Spleen (tissue), 11 donors: Measurements from ENCODE around the gene ZEB1. TPM values are rescaled to one million over a fixed set of nuclear protein-coding genes. Genes with fewer than 3 reads are reported as not detected.

Experiments
- DNase-seq: peaks from one replicate; pipeline ENCODE4 v3.0.0-alpha.2; 2020
- H3K27ac ChIP-seq, 8 donors: fragments of 200-600 bp; sonication (generic) in 7 of 8; 1 replicate in 4 of 8; 2 replicates in 4 of 8; pipeline versions ENCODE4 v1.5.0 to v1.8.0; 2016 to 2021; ENCODE audit warnings: inconsistent platforms in 4 of 8, mild to moderate bottlenecking in 4 of 8, moderate library complexity in 1 of 8
- H3K27me3 ChIP-seq, 7 donors: fragments of 200-600 bp; sonication (generic) in 6 of 7; replicated peaks in 1 of 7; 1 replicate in 4 of 7; 2 replicates in 3 of 7; pipeline versions ENCODE4 v1.5.0 to v1.8.0; 2016 to 2021; ENCODE audit warnings: inconsistent platforms in 3 of 7, mild to moderate bottlenecking in 1 of 7
- H3K36me3 ChIP-seq, 6 donors: fragments of 200-600 bp; sonication (generic) in 5 of 6; 1 replicate in 4 of 6; 2 replicates in 2 of 6; pipeline versions ENCODE4 v1.5.0 to v1.8.0; 2016 to 2021; ENCODE audit warnings: inconsistent platforms in 2 of 6
- H3K4me1 ChIP-seq, 6 donors: fragments of 200-600 bp; sonication (generic) in 5 of 6; 1 replicate in 3 of 6; 2 replicates in 3 of 6; pipeline versions ENCODE4 v1.5.0 to v1.8.0; 2016 to 2021; ENCODE audit warnings: inconsistent platforms in 3 of 6
- H3K4me3 ChIP-seq, 8 donors: fragments of 200-600 bp; sonication (generic) in 7 of 8; 1 replicate in 4 of 8; 2 replicates in 4 of 8; pipeline versions ENCODE4 v1.5.0 to v1.8.0; 2016 to 2021; ENCODE audit warnings: inconsistent platforms in 4 of 8, mild to moderate bottlenecking in 4 of 8, moderate library complexity in 2 of 8
- H3K9me3 ChIP-seq, 8 donors: fragments of 200-600 bp; sonication (generic) in 7 of 8; 1 replicate in 4 of 8; 2 replicates in 4 of 8; pipeline versions ENCODE4 v1.5.0 to v1.8.0; 2016 to 2021; ENCODE audit warnings: inconsistent platforms in 4 of 8
- POLR2A ChIP-seq, 3 donors: fragments of 450-650 bp; IDR thresholded peaks; one replicate each; pipeline ENCODE4 v1.5.1; 2017; ENCODE audit warnings: antibody characterized with exemption in 3 of 3, mild to moderate bottlenecking in 1 of 3
- POLR2AphosphoS5 ChIP-seq, 3 donors: sonication (generic); formaldehyde crosslinking; IDR thresholded peaks; one replicate each; pipeline ENCODE4 v1.5.1; 2017; ENCODE audit warnings: antibody characterized with exemption in 3 of 3
- WGBS, 5 donors: extraction: QIAGEN DNeasy Blood & Tissue Kit in 3 of 5; methylation state at CpG; one replicate each; pipeline versions ENCODE4 v1.1.5 to v1.1.7; 2013 to 2018; 5-methylcytosine and 5-hydroxymethylcytosine counted together
- intact Hi-C: fragments of 100-400 bp; cut with DNase I; formaldehyde crosslinking; loops from one replicate; pipeline ENCODE4 v1.15.0; 2023; ENCODE audit warnings: low total_unique reads
- polyA plus RNA-seq, 3 donors: library from polyadenylated mRNA; stranded (reverse); fragments of 200-250 nt; gene quantifications; one replicate each; pipeline ENCODE4 v1.2.1, GENCODE V29; 2013
- total RNA-seq, 7 donors: library from RNA; depleted of rRNA in 3 of 7; stranded (reverse); fragments of >200 nt in 3 of 7; fragmentation: NEBNext Ultra II Directional in 4 of 7; extraction: Animal tissue kit (Norgen Biotek cat#: 25700) in 4 of 7; gene quantifications; one replicate each; pipeline versions ENCODE4 v1.1.0 to v1.2.1, GENCODE V29; 2016 to 2021
- TF ChIP-seq, protein P1 (sequence below), 11 experiments: fragments of 200-600 bp in 7 of 11; fragments of 450-650 bp in 4 of 11; sonication (generic) in 4 of 11; IDR thresholded peaks in 8 of 11; conservative IDR thresholded peaks in 3 of 11; 1 replicate in 7 of 11; 2 replicates in 4 of 11; pipeline versions ENCODE4 v1.4.0 to v1.8.0; 2016 to 2021; ENCODE audit warnings: antibody characterized with exemption in 11 of 11, inconsistent platforms in 4 of 11, mild to moderate bottlenecking in 1 of 11
- donor health status: healthy with polysubstance abuse.
- donor health status: DM: no; HTN: no; CAD: no; lungs with moderate emphysema.
- donor health status: DM: no; HTN: no; CAD: no.
- donor health status: Bipolar disorder and iron deficiency.
- donor health status: healthy.
- donor health status: DM: no; HTN: no; CAD: no.
- donor health status: DM: yes; HTN: yes; CAD: no.

The ZEB1 gene
- total and polyA plus RNA-seq, 10 donors: 6.6 to 51.8 (median 44.6) TPM

DNA sequence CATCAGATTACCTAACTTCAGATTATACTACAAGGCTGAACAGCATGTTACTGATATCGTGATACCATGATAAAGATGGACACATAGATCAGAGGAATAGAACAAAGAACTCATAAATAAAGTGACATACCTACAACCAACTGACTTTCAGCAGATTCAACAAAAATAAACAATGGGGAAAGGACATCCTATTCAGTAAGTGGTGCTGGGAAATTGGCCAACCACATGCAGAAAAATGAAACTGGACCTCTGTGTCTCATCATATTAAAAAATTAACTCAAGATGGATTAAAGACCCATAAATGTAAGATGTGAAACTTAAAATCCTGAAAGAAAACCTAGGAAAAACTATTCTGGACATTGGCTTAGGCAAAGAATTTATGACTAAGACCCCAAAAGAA is 158.6 kb downstream of the ZEB1 start:
- Histone ChIP-seq H3K36me3 (no peaks in the 10 kb centered on the region), H3K27me3 (no peaks in the 10 kb centered on the region), H3K4me3 (no peak overlapping the region), H3K4me1 (no peaks in the 10 kb centered on the region), H3K9me3 (peaks cover 3 to 29% (median 14%) of the 10 kb centered on the region in 8 donors), H3K27ac (no peak overlapping the region)
- 64 to 90% (median 79%) methylated on average over 1 of the region's 1 CpG for WGBS, 5 donors
- no peak for DNase-seq
- intact Hi-C loops: no loop called here
- TF ChIP-seq, protein P1, sequence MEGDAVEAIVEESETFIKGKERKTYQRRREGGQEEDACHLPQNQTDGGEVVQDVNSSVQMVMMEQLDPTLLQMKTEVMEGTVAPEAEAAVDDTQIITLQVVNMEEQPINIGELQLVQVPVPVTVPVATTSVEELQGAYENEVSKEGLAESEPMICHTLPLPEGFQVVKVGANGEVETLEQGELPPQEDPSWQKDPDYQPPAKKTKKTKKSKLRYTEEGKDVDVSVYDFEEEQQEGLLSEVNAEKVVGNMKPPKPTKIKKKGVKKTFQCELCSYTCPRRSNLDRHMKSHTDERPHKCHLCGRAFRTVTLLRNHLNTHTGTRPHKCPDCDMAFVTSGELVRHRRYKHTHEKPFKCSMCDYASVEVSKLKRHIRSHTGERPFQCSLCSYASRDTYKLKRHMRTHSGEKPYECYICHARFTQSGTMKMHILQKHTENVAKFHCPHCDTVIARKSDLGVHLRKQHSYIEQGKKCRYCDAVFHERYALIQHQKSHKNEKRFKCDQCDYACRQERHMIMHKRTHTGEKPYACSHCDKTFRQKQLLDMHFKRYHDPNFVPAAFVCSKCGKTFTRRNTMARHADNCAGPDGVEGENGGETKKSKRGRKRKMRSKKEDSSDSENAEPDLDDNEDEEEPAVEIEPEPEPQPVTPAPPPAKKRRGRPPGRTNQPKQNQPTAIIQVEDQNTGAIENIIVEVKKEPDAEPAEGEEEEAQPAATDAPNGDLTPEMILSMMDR (IDR thresholded peaks at IDR 0.05 in 8 of 11, conservative IDR thresholded peaks at IDR 0.05 in 3 of 11): no peak
- TF ChIP-seq POLR2AphosphoS5 (IDR thresholded peaks at IDR 0.05): no peak
- no peak for TF ChIP-seq POLR2A (IDR thresholded peaks at IDR 0.05)

DNA sequence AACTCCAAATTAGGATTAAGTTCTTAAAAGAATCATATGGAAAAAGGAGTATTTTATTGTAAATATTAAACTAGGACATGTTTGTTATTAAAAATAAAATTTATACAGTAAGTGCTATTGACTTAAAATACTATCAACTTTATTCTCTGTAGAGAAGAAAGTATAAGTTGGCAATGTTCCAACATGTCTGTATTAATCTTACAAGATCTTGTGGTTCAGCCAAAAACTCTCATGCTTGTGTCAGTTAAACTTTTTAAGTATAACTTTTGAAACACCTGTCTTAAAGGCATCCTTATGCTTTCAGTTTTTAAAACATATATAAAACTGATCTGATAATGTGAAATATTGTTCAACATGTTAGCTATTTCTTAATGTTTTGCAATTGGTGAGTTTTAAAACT is 160.7 kb downstream of the ZEB1 start:
- H3K4me1 ChIP-seq: no peaks in the 10 kb centered on the region
- no peak for DNase-seq
- TF ChIP-seq POLR2AphosphoS5 (IDR thresholded peaks at IDR 0.05) (no peak), POLR2A (IDR thresholded peaks at IDR 0.05) (no peak)
- TF ChIP-seq, protein P1 (IDR thresholded peaks at IDR 0.05 in 8 of 11, conservative IDR thresholded peaks at IDR 0.05 in 3 of 11): no peak
- no peak overlapping the region for H3K4me3 ChIP-seq
- H3K27ac ChIP-seq: no peak overlapping the region
- intact Hi-C loops: no loop called here
- no peaks in the 10 kb centered on the region for H3K27me3 ChIP-seq
- H3K36me3 ChIP-seq: no peaks in the 10 kb centered on the region
- H3K9me3 ChIP-seq: peaks cover 3 to 26% (median 15%) of the 10 kb centered on the region in 8 donors

DNA sequence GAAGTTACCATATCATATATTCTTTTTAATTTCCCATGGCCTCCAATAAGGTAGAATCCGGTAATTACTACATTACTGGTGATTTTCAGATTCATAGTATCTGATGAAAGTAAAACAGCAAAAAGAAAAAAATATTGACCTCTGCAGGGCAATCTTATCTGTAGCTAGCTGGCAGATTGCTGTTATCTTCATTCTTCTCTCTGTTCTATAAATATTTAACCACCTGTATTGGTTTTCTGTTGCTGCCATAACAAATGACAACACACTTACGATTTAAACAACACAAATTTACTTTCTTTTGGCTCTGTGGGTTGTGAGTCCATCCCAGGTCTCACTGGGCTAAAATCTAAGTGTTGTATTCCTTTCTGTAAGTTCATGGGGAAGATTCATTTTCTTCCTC is 164.5 kb downstream of the ZEB1 start:
- Histone ChIP-seq H3K9me3 (peaks cover 0 to 27% (median 17%) of the 10 kb centered on the region in 8 donors), H3K27ac (no peak overlapping the region), H3K4me3 (no peak overlapping the region), H3K27me3 (no peaks in the 10 kb centered on the region), H3K4me1 (no peaks in the 10 kb centered on the region), H3K36me3 (no peaks in the 10 kb centered on the region)
- intact Hi-C loops: no loop called here
- 88 to 95% (median 93%) methylated on average over 2 of the region's 2 CpGs for WGBS, 5 donors
- no peak for DNase-seq
- TF ChIP-seq POLR2A (IDR thresholded peaks at IDR 0.05): no peak
- TF ChIP-seq POLR2AphosphoS5 (IDR thresholded peaks at IDR 0.05): no peak
- TF ChIP-seq, protein P1 (IDR thresholded peaks at IDR 0.05 in 8 of 11, conservative IDR thresholded peaks at IDR 0.05 in 3 of 11): no peak

DNA sequence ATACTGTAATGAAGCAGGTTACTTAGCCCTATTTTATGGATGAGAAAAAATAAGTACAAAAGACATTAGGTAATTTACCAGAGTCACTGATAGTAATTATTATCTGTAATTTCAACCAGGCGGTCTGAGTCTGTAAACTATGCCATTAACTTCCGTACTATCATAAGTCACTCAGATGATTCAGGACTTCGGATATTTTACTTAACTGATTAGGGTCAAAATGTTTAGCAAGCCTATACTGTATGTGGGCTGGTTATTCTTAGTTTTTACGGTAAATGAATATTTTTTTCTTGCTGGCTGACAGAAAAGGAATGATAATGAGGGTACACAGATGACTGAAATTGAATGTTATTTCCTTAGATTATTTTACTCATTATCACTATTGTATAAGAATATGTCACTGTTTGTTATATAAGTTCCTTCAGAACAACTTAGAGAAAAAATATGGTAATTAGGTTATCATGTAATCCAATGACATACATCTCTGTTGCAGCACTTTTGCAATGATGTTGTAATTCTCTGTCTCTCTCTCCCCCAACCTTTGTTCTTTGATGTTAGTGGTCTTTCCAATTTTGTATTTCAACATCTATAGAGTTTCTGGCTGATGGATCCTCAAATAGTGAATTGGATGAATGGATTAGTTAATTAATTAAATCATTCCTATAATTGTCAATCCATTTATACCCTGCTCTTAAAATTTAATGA is 165.6 kb downstream of the ZEB1 start:
- Histone ChIP-seq H3K27ac (no peak overlapping the region), H3K27me3 (no peaks in the 10 kb centered on the region), H3K36me3 (no peaks in the 10 kb centered on the region), H3K9me3 (peaks cover 0 to 35% (median 22%) of the 10 kb centered on the region in 8 donors), H3K4me3 (no peak overlapping the region), H3K4me1 (no peaks in the 10 kb centered on the region)
- 84 to 97% (median 86%) methylated on average over 4 of the region's 4 CpGs for WGBS, 5 donors
- intact Hi-C loops: no loop called here
- TF ChIP-seq, protein P1 (IDR thresholded peaks at IDR 0.05 in 8 of 11, conservative IDR thresholded peaks at IDR 0.05 in 3 of 11): no peak
- TF ChIP-seq POLR2A (IDR thresholded peaks at IDR 0.05): no peak
- no peak for TF ChIP-seq POLR2AphosphoS5 (IDR thresholded peaks at IDR 0.05)
- no peak for DNase-seq
